Astrocyte (in vitro differentiated cells and primary cell): ENCODE results near the gene PHKA1. TPM values are rescaled to one million over a fixed set of nuclear protein-coding genes. Genes with fewer than 3 reads are reported as not detected.

Source experiments
- DNase-seq: peaks from one replicate; pipeline ENCODE4 v3.0.0-alpha.2; 2010; ENCODE audit warnings: low read depth
- FAIRE-seq: peaks from 2 replicates; lab custom pipeline; 2011; peaks lifted over from hg19 to GRCh38; lab: Jason Lieb, UNC
- H2AFZ ChIP-seq: 2 replicates; pipeline ENCODE4 v1.6.0; 2012; ENCODE audit warnings: low read depth, low read length, inconsistent platforms
- H3K27ac ChIP-seq: 2 replicates; pipeline ENCODE4 v1.5.1; 2011; ENCODE audit warnings: low read depth, low read length, inconsistent platforms
- H3K27me3 ChIP-seq: 2 replicates; pipeline ENCODE4 v1.6.0; 2011; ENCODE audit warnings: low read length, inconsistent platforms; ENCODE audit not compliant: insufficient read depth
- H3K36me3 ChIP-seq: 2 replicates; pipeline ENCODE4 v1.5.1; 2011; ENCODE audit warnings: low read length, inconsistent platforms; ENCODE audit not compliant: insufficient read depth
- H3K4me1 ChIP-seq: 2 replicates; pipeline ENCODE4 v1.5.1; 2011; ENCODE audit warnings: low read length, inconsistent platforms; ENCODE audit not compliant: insufficient read depth
- H3K4me2 ChIP-seq: 2 replicates; pipeline ENCODE4 v1.6.0; 2012; ENCODE audit warnings: low read length, inconsistent platforms
- H3K4me3 ChIP-seq: 2 replicates; pipeline ENCODE4 v1.5.1; 2011; ENCODE audit warnings: low read depth, mild to moderate bottlenecking, low read length, inconsistent platforms; ENCODE audit not compliant: insufficient read depth
- H3K79me2 ChIP-seq: 2 replicates; pipeline ENCODE4 v1.6.0; 2012; ENCODE audit warnings: mild to moderate bottlenecking, low read length, inconsistent platforms; ENCODE audit not compliant: insufficient read depth
- H3K9ac ChIP-seq: 2 replicates; pipeline ENCODE4 v1.6.0; 2012; ENCODE audit warnings: mild to moderate bottlenecking, low read length, inconsistent platforms
- H3K9me3 ChIP-seq: 2 replicates; pipeline ENCODE4 v1.5.1; 2012; ENCODE audit warnings: low read depth, mild to moderate bottlenecking, low read length, inconsistent platforms; ENCODE audit not compliant: insufficient read depth
- H4K20me1 ChIP-seq: 2 replicates; pipeline ENCODE4 v1.6.0; 2012; ENCODE audit warnings: low read length, inconsistent platforms; ENCODE audit not compliant: insufficient read depth
- H3K27ac Mint-ChIP-seq: one replicate; pipeline ENCODE4 v1.8.0; 2021; ENCODE audit warnings: mild to moderate bottlenecking, mixed read lengths; ENCODE audit not compliant: unreplicated experiment
- H3K27me3 Mint-ChIP-seq: one replicate; pipeline ENCODE4 v1.8.0; 2021; ENCODE audit warnings: low read depth, mixed read lengths; ENCODE audit not compliant: unreplicated experiment
- H3K36me3 Mint-ChIP-seq: one replicate; pipeline ENCODE4 v1.8.0; 2021; ENCODE audit warnings: low read depth, mixed read lengths; ENCODE audit not compliant: unreplicated experiment
- H3K4me1 Mint-ChIP-seq: one replicate; pipeline ENCODE4 v1.8.0; 2021; ENCODE audit warnings: low read depth, mixed read lengths; ENCODE audit not compliant: unreplicated experiment
- H3K4me3 Mint-ChIP-seq: one replicate; pipeline ENCODE4 v1.8.0; 2021; ENCODE audit warnings: mild to moderate bottlenecking, moderate library complexity, mixed read lengths; ENCODE audit not compliant: unreplicated experiment
- H3K9me3 Mint-ChIP-seq: one replicate; pipeline ENCODE4 v1.8.0; 2021; ENCODE audit warnings: mild to moderate bottlenecking, mixed read lengths; ENCODE audit not compliant: unreplicated experiment
- CTCF ChIP-seq: IDR thresholded peaks from 2 replicates; pipeline ENCODE4 v1.5.1; 2011; ENCODE audit warnings: low read depth, mild to moderate bottlenecking, inconsistent platforms, low read length, moderate library complexity; ENCODE audit not compliant: insufficient read depth
- EZH2 ChIP-seq: IDR thresholded peaks from 2 replicates; pipeline ENCODE4 v1.6.1; 2012; ENCODE audit warnings: mild to moderate bottlenecking, low read length, inconsistent platforms; ENCODE audit not compliant: insufficient read depth
- total RNA-seq: library from RNA; stranded (reverse); gene quantifications from 2 replicates; pipeline ENCODE4 v1.2.1, GENCODE V29; 2021

Gene PHKA1
- total RNA-seq, 1 donor from 2014 or later = 7.5 TPM

- Mint-ChIP-seq H3K9me3 (peaks cover 1% of the 10 kb centered on the region), H3K36me3 (peaks cover 9% of the 10 kb centered on the region), H3K27ac (no peak overlapping the region), H3K4me1 (no peaks in the 10 kb centered on the region), H3K4me3 (no peak overlapping the region), H3K27me3 (no peaks in the 10 kb centered on the region)
- H3K4me3 ChIP-seq = no peak overlapping the region
- FAIRE-seq (no peak), DNase-seq (no peak)
- no peaks in the 10 kb centered on the region for H3K36me3 ChIP-seq
- H3K4me2 ChIP-seq = no peak overlapping the region
- no peaks in the 10 kb centered on the region for H3K27me3 ChIP-seq
- no peaks in the 10 kb centered on the region for H3K79me2 ChIP-seq
- no peaks in the 10 kb centered on the region for H3K9me3 ChIP-seq
- no peak overlapping the region for H3K9ac ChIP-seq
- no peak overlapping the region for H2AFZ ChIP-seq
- H3K27ac ChIP-seq = no peak overlapping the region
- H4K20me1 ChIP-seq = no peaks in the 10 kb centered on the region
- TF ChIP-seq CTCF (no peak), EZH2 (no peak)
- H3K4me1 ChIP-seq = no peaks in the 10 kb centered on the region
These were observed 129.9 kb downstream of the PHKA1 start for GRCh38 chrX:72584163-72584562.

- Histone ChIP-seq H3K36me3 (no peaks in the 10 kb centered on the region), H3K9ac (no peak overlapping the region), H3K27ac (no peak overlapping the region), H3K4me1 (peaks cover 4% of the 10 kb centered on the region), H3K4me2 (no peak overlapping the region), H3K4me3 (no peak overlapping the region), H3K79me2 (peaks cover 8% of the 10 kb centered on the region), H4K20me1 (no peaks in the 10 kb centered on the region), H3K9me3 (no peaks in the 10 kb centered on the region), H2AFZ (no peak overlapping the region), H3K27me3 (no peaks in the 10 kb centered on the region)
- Mint-ChIP-seq H3K4me3 (no peak overlapping the region), H3K4me1 (no peaks in the 10 kb centered on the region), H3K27me3 (peaks cover 4% of the 10 kb centered on the region), H3K27ac (no peak overlapping the region), H3K36me3 (no peaks in the 10 kb centered on the region), H3K9me3 (no peaks in the 10 kb centered on the region)
- no peak for TF ChIP-seq EZH2
- TF ChIP-seq CTCF = no peak
- DNase-seq (peak; percentile 75), FAIRE-seq (peak; percentile 52)
These were observed 137.8 kb downstream of the PHKA1 start for GRCh38 chrX:72576141-72576894.

GRCh38 chrX:72573158-72573511, 141.0 kb downstream of the PHKA1 start:
- Histone ChIP-seq H2AFZ (peak overlapping the region; percentile 99), H3K4me1 (peaks cover 18% of the 10 kb centered on the region), H3K27me3 (no peaks in the 10 kb centered on the region), H3K4me3 (peak overlapping the region; percentile 82), H3K36me3 (no peaks in the 10 kb centered on the region), H3K9me3 (no peaks in the 10 kb centered on the region), H3K27ac (peak overlapping the region; percentile 91), H3K79me2 (peaks cover 8% of the 10 kb centered on the region), H4K20me1 (peaks cover 10% of the 10 kb centered on the region), H3K4me2 (peak overlapping the region; percentile 93), H3K9ac (peak overlapping the region; percentile 95)
- Mint-ChIP-seq H3K36me3 (no peaks in the 10 kb centered on the region), H3K27me3 (peaks cover 4% of the 10 kb centered on the region), H3K9me3 (no peaks in the 10 kb centered on the region), H3K4me1 (peaks cover 7% of the 10 kb centered on the region), H3K27ac (no peak overlapping the region), H3K4me3 (peak overlapping the region; percentile 94)
- DNase-seq (no peak), FAIRE-seq (no peak)
- TF ChIP-seq EZH2 (no peak), CTCF (no peak)
